CD4-positive, alpha-beta memory T cell (primary cell): Measurements from ENCODE around the gene AOPEP. TPM values are rescaled to one million over a fixed set of nuclear protein-coding genes. Genes with fewer than 3 reads are reported as not detected.

Experiments
- CTCF ChIA-PET: fragments of 350-600 bp; sonication (Branson Sonifier 250); formaldehyde crosslinking; loops from one replicate; lab custom pipeline; 2021; ENCODE audit warnings: inconsistent platforms; ENCODE audit not compliant: partially characterized antibody; lab: Charles Lee
- POLR2A ChIA-PET: fragments of 350-600 bp; sonication (Branson Sonifier 250); formaldehyde crosslinking; loops from one replicate; lab custom pipeline; 2021; ENCODE audit not compliant: partially characterized antibody; lab: Charles Lee
- DNase-seq, 5 donors: peaks; one replicate each; pipeline versions ENCODE4 v3.0.0 to v3.0.0-alpha.2; 2020 to 2022; ENCODE audit warnings: mixed read lengths in 1 of 5
- H3K27ac ChIP-seq: one replicate; pipeline ENCODE4 v1.7.0; 2013; ENCODE audit warnings: low read depth, low read length
- H3K27me3 ChIP-seq: 2 replicates; pipeline ENCODE4 v1.7.0; 2013; ENCODE audit warnings: mild to moderate bottlenecking, low read length, moderate library complexity; ENCODE audit not compliant: insufficient read depth
- H3K36me3 ChIP-seq: 2 replicates; pipeline ENCODE4 v1.7.0; 2013; ENCODE audit warnings: mild to moderate bottlenecking, low read length, moderate library complexity; ENCODE audit not compliant: insufficient read depth
- H3K4me1 ChIP-seq: 2 replicates; pipeline ENCODE4 v1.7.0; 2013; ENCODE audit warnings: mild to moderate bottlenecking, low read length, moderate library complexity; ENCODE audit not compliant: insufficient read depth
- H3K4me3 ChIP-seq, 2 donors: one replicate each; pipeline ENCODE4 v1.7.0; 2013; ENCODE audit warnings: low read length in 2 of 2, mild to moderate bottlenecking in 1 of 2
- H3K9me3 ChIP-seq, 2 donors: one replicate each; pipeline ENCODE4 v1.7.0; 2013; ENCODE audit warnings: low read length in 2 of 2, control low read depth in 1 of 2; ENCODE audit not compliant: control insufficient read depth in 1 of 2
- H3K27ac Mint-ChIP-seq, 7 donors: one replicate each; pipeline ENCODE4 v1.8.0; 2020 to 2021; ENCODE audit warnings: mixed read lengths in 7 of 7, mild to moderate bottlenecking in 6 of 7, inconsistent platforms in 3 of 7, moderate library complexity in 3 of 7
- H3K27me3 Mint-ChIP-seq, 2 donors: one replicate each; pipeline ENCODE4 v1.8.0; 2020 to 2021; ENCODE audit warnings: mixed read lengths in 2 of 2
- H3K36me3 Mint-ChIP-seq, 2 donors: one replicate each; pipeline ENCODE4 v1.8.0; 2020 to 2021; ENCODE audit warnings: mixed read lengths in 2 of 2, inconsistent platforms in 1 of 2, mild to moderate bottlenecking in 1 of 2
- H3K4me1 Mint-ChIP-seq, 4 donors: one replicate each; pipeline ENCODE4 v1.8.0; 2020 to 2021; ENCODE audit warnings: mixed read lengths in 4 of 4, mild to moderate bottlenecking in 1 of 4
- H3K4me3 Mint-ChIP-seq, 8 donors: one replicate each; pipeline ENCODE4 v1.8.0; 2020 to 2021; ENCODE audit warnings: mixed read lengths in 8 of 8, mild to moderate bottlenecking in 7 of 8, moderate library complexity in 6 of 8, inconsistent platforms in 3 of 8
- H3K9me3 Mint-ChIP-seq, 8 donors: one replicate each; pipeline ENCODE4 v1.8.0; 2020 to 2021; ENCODE audit warnings: mixed read lengths in 8 of 8, mild to moderate bottlenecking in 5 of 8, inconsistent platforms in 3 of 8, moderate library complexity in 1 of 8
- intact Hi-C: fragments of 100-400 bp; cut with micrococcal nuclease; formaldehyde crosslinking; loops from one replicate; pipeline ENCODE4 v1.15.1; 2023
- polyA plus RNA-seq, 2 donors: library from polyadenylated mRNA; unstranded; fragments of 300-500 nt; fragmentation: Illumina TruSeq; gene quantifications; one replicate each; pipeline ENCODE4 v1.2.3, GENCODE V29; 2021
- total RNA-seq, 2 experiments: library from RNA; stranded (reverse); gene quantifications; one replicate each; pipeline ENCODE4 v1.2.3, GENCODE V29; 2021

Gene AOPEP
- total and polyA plus RNA-seq, 4 experiments from 2014 or later = 3.1 to 11.7 (median 7.6) TPM

GRCh38 chr9:94685359-94685758 is 41.1 kb upstream of the AOPEP start:
- Mint-ChIP-seq H3K4me1 (no peaks in the 10 kb centered on the region), H3K27me3 (peaks cover 2 to 3% of the 10 kb centered on the region in 2 donors), H3K9me3 (no peaks in the 10 kb centered on the region), H3K27ac (no peak overlapping the region), H3K4me3 (no peak overlapping the region), H3K36me3 (no peaks in the 10 kb centered on the region)
- H3K36me3 ChIP-seq = no peaks in the 10 kb centered on the region
- H3K4me3 ChIP-seq = no peak overlapping the region
- POLR2A ChIA-PET = no interaction called here
- no peak for DNase-seq
- CTCF ChIA-PET = interaction anchor here (11.9 kb wide), 1 partner anchor 445 kb away, joined by 385 read pairs; no protein-coding TSS in a partner anchor
- intact Hi-C loops = no loop called here
- no peak overlapping the region for H3K27ac ChIP-seq
- no peaks in the 10 kb centered on the region for H3K4me1 ChIP-seq
- peaks cover 7% of the 10 kb centered on the region for H3K27me3 ChIP-seq
- H3K9me3 ChIP-seq = no peaks in the 10 kb centered on the region

GRCh38 chr9:94687451-94687850 is 39.0 kb upstream of the AOPEP start:
- H3K4me3 ChIP-seq = no peak overlapping the region
- no peaks in the 10 kb centered on the region for H3K9me3 Mint-ChIP-seq
- H3K36me3 ChIP-seq = no peaks in the 10 kb centered on the region
- no peak overlapping the region for H3K27ac ChIP-seq
- no peaks in the 10 kb centered on the region for H3K9me3 ChIP-seq
- no peaks in the 10 kb centered on the region for H3K36me3 Mint-ChIP-seq
- CTCF ChIA-PET = interaction anchor here (1.5 kb wide), 1 partner anchor 444 kb away, joined by 5 read pairs; no protein-coding TSS in a partner anchor
- H3K4me1 ChIP-seq = no peaks in the 10 kb centered on the region
- DNase-seq = no peak
- POLR2A ChIA-PET = no interaction called here
- intact Hi-C loops = no loop called here
- H3K27ac Mint-ChIP-seq = no peak overlapping the region
- no peaks in the 10 kb centered on the region for H3K4me1 Mint-ChIP-seq
- peaks cover 2 to 3% of the 10 kb centered on the region in 2 donors for H3K27me3 Mint-ChIP-seq
- no peak overlapping the region for H3K4me3 Mint-ChIP-seq
- peaks cover 7% of the 10 kb centered on the region for H3K27me3 ChIP-seq

- intact Hi-C loops = no loop called here
- Histone ChIP-seq H3K4me1 (no peaks in the 10 kb centered on the region), H3K27ac (no peak overlapping the region), H3K9me3 (no peaks in the 10 kb centered on the region), H3K36me3 (no peaks in the 10 kb centered on the region), H3K4me3 (no peak overlapping the region), H3K27me3 (peaks cover 7% of the 10 kb centered on the region)
- Mint-ChIP-seq H3K27ac (no peak overlapping the region), H3K4me3 (no peak overlapping the region), H3K36me3 (no peaks in the 10 kb centered on the region), H3K9me3 (no peaks in the 10 kb centered on the region), H3K4me1 (no peaks in the 10 kb centered on the region), H3K27me3 (peaks cover 2 to 3% of the 10 kb centered on the region in 2 donors)
- DNase-seq = no peak
- CTCF ChIA-PET = no interaction called here
- POLR2A ChIA-PET = no interaction called here
Measured at GRCh38 chr9:94690344-94690743, 36.2 kb upstream of the AOPEP start.

GRCh38 chr9:94692601-94693000 is 33.9 kb upstream of the AOPEP start:
- Histone ChIP-seq H3K4me1 (no peaks in the 10 kb centered on the region), H3K36me3 (no peaks in the 10 kb centered on the region), H3K27ac (no peak overlapping the region), H3K4me3 (no peak overlapping the region), H3K9me3 (no peaks in the 10 kb centered on the region), H3K27me3 (peaks cover 7% of the 10 kb centered on the region)
- Mint-ChIP-seq H3K27me3 (peaks cover 0 to 10% of the 10 kb centered on the region in 2 donors), H3K36me3 (no peaks in the 10 kb centered on the region), H3K4me3 (no peak overlapping the region), H3K9me3 (no peaks in the 10 kb centered on the region), H3K27ac (no peak overlapping the region), H3K4me1 (no peaks in the 10 kb centered on the region)
- intact Hi-C loops = no loop called here
- CTCF ChIA-PET = interaction anchor here (1.8 kb wide), 1 partner anchor 435 kb away, joined by 6 read pairs; no protein-coding TSS in a partner anchor
- no peak for DNase-seq
- POLR2A ChIA-PET = no interaction called here

- Histone ChIP-seq H3K27me3 (peaks cover 7% of the 10 kb centered on the region), H3K4me1 (no peaks in the 10 kb centered on the region), H3K27ac (no peak overlapping the region), H3K4me3 (no peak overlapping the region), H3K9me3 (no peaks in the 10 kb centered on the region), H3K36me3 (no peaks in the 10 kb centered on the region)
- Mint-ChIP-seq H3K27ac (no peak overlapping the region), H3K4me1 (no peaks in the 10 kb centered on the region), H3K36me3 (no peaks in the 10 kb centered on the region), H3K27me3 (peaks cover 0 to 12% of the 10 kb centered on the region in 2 donors), H3K9me3 (no peaks in the 10 kb centered on the region), H3K4me3 (no peak overlapping the region)
- no peak for DNase-seq
- CTCF ChIA-PET = interaction anchor here (1.2 to 1.8 kb wide), 2 partner anchors 12 to 434 kb away, joined by 5 to 6 read pairs; no protein-coding TSS in a partner anchor
- POLR2A ChIA-PET = no interaction called here
- intact Hi-C loops = no loop called here
Measured at GRCh38 chr9:94693485-94694204, 32.9 kb upstream of the AOPEP start.

GRCh38 chr9:94696545-94696944 is 30.0 kb upstream of the AOPEP start:
- Histone ChIP-seq H3K4me1 (no peaks in the 10 kb centered on the region), H3K9me3 (no peaks in the 10 kb centered on the region), H3K27me3 (no peaks in the 10 kb centered on the region), H3K4me3 (no peak overlapping the region), H3K36me3 (no peaks in the 10 kb centered on the region), H3K27ac (no peak overlapping the region)
- Mint-ChIP-seq H3K9me3 (peaks cover 0 to 2% (median 0%) of the 10 kb centered on the region in 8 donors), H3K4me3 (no peak overlapping the region), H3K27me3 (peaks cover 2 to 19% of the 10 kb centered on the region in 2 donors), H3K27ac (no peak overlapping the region), H3K4me1 (no peaks in the 10 kb centered on the region), H3K36me3 (no peaks in the 10 kb centered on the region)
- ChIA-PET POLR2A (no interaction called here), CTCF (no interaction called here)
- no peak for DNase-seq
- intact Hi-C loops = no loop called here

GRCh38 chr9:94697972-94698581 is 28.4 kb upstream of the AOPEP start:
- H3K9me3 ChIP-seq = no peaks in the 10 kb centered on the region
- Mint-ChIP-seq H3K4me1 (no peaks in the 10 kb centered on the region), H3K27me3 (peaks cover 2 to 16% of the 10 kb centered on the region in 2 donors), H3K4me3 (no peak overlapping the region), H3K9me3 (peaks cover 0 to 2% (median 0%) of the 10 kb centered on the region in 8 donors), H3K27ac (no peak overlapping the region), H3K36me3 (no peaks in the 10 kb centered on the region)
- H3K4me3 ChIP-seq = no peak overlapping the region
- POLR2A ChIA-PET = no interaction called here
- no peak overlapping the region for H3K27ac ChIP-seq
- H3K4me1 ChIP-seq = no peaks in the 10 kb centered on the region
- no peak for DNase-seq
- no peaks in the 10 kb centered on the region for H3K27me3 ChIP-seq
- CTCF ChIA-PET = interaction anchor here (1.2 to 2.2 kb wide), 2 partner anchors 9 to 16 kb away, joined by 3 to 6 read pairs; no protein-coding TSS in a partner anchor
- intact Hi-C loops = no loop called here
- no peaks in the 10 kb centered on the region for H3K36me3 ChIP-seq
